Measurements from ENCODE around the gene SLC22A23.

Gene SLC22A23

DNA sequence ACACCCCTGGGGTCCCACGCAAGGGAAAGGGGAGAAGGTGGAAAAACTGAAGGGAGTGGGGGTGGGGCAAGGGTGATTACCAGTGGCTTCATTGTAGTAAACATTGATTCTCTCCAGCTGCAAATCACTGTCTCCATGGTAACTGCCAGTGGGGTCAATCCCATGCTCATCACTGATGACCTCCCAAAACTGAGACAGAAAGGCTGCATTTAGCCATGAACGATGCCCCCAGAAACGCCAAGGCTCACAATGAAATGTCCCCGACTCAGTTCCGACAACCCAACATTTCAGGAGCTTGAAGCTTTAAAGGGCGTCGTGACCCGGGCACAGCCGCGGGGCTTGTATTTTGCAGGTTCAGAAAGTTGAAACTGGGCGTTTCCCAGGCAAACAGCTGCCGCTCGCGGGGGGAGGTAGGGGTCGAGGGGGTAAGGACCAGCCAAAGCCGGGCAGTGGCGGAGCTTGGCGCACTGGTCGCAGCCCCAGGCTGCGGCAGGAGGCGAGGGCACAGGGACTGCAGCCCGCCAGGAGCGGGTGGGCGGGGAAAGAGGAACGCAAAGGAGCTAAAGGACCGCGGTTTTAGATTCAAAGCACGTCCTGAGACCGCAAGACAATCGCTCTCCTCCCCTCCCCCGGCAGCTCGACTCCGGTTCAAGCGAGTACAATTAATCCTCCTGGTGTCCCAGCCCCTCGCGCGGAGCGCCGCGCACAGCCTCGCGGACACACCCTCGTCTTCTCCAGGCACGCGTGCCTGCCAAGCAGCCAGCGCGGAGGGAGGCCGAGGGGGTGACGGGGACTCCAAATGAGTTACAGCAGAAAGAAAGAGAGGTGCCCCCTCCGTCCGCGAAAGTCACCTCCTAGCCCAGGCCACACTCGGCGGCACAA lies 230.1 kb downstream of the SLC22A23 start:
- peak overlapping the region; percentile 75 to 96 (median 92) for H3K4me2 ChIP-seq
- no peak overlapping the region for H3K27ac ChIP-seq
- no peaks in the 10 kb centered on the region for H3K36me3 ChIP-seq
- peaks cover 61 to 80% (median 71%) of the 10 kb centered on the region in 11 experiments for H3K27me3 ChIP-seq
- no peak for TF ChIP-seq Cebpa-rat (IDR thresholded peaks at IDR 0.05)
- H4K20me1 ChIP-seq = peaks cover 0 to 50% (median 36%) of the 10 kb centered on the region in 11 experiments; a peak in 17 of 22 replicates
- H3K9ac ChIP-seq = peak overlapping the region in 9 of 11 experiments; percentile 5 to 42 (median 18); a peak in 6 of 22 replicates
- peak overlapping the region; percentile 45 to 66 (median 54) for H3K4me3 ChIP-seq
- H3K4me1 ChIP-seq = peaks cover 27 to 41% (median 33%) of the 10 kb centered on the region in 10 experiments
- H3K9me3 ChIP-seq (replicated peaks in 1 of 11) = no peaks in the 10 kb centered on the region

DNA sequence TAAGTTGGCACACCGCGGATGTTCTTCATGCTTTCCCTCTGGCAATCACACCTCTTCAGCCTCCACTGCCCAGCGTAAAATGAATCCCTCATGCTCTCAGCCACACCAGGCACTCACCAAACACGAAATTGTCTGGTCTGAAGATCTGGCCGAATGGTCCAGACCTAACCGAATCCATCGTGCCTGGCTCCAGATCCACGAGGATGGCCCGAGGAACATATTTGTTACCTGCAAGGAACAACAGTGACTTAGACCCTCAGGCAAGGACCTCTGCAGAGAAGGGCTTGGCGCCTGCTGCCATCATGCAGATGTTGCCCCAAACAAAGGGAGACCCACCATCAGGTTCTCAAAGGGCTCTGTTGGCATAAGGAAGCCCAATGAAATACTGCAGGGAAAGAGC lies 230.8 kb downstream of the SLC22A23 start:
- H3K27ac ChIP-seq = no peak overlapping the region
- H3K4me3 ChIP-seq = no peak overlapping the region; a peak in 1 of 20 replicates
- H3K36me3 ChIP-seq = no peaks in the 10 kb centered on the region
- H3K4me1 ChIP-seq = peaks cover 27 to 36% (median 33%) of the 10 kb centered on the region in 10 experiments
- TF ChIP-seq Cebpa-rat (IDR thresholded peaks at IDR 0.05) = no peak
- H3K27me3 ChIP-seq = peaks cover 54 to 73% (median 64%) of the 10 kb centered on the region in 11 experiments
- no peak overlapping the region for H3K9ac ChIP-seq
- no peak overlapping the region for H3K4me2 ChIP-seq
- H4K20me1 ChIP-seq = peaks cover 0 to 44% (median 29%) of the 10 kb centered on the region in 11 experiments; a peak in 17 of 22 replicates
- no peaks in the 10 kb centered on the region for H3K9me3 ChIP-seq (replicated peaks in 1 of 11)

GRCh38 chr6:3222506-3223038 lies 234.3 kb downstream of the SLC22A23 start:
- no peak for TF ChIP-seq Cebpa-rat (IDR thresholded peaks at IDR 0.05)
- H3K9ac ChIP-seq = no peak overlapping the region
- H4K20me1 ChIP-seq = peaks cover 0 to 16% (median 6%) of the 10 kb centered on the region in 11 experiments; a peak in 16 of 22 replicates
- H3K4me2 ChIP-seq = no peak overlapping the region
- H3K9me3 ChIP-seq (replicated peaks in 1 of 11) = no peaks in the 10 kb centered on the region
- peaks cover 7 to 14% (median 12%) of the 10 kb centered on the region in 10 experiments for H3K4me1 ChIP-seq
- no peak overlapping the region for H3K4me3 ChIP-seq
- peaks cover 21 to 54% (median 40%) of the 10 kb centered on the region in 11 experiments for H3K27me3 ChIP-seq
- no peaks in the 10 kb centered on the region for H3K36me3 ChIP-seq
- H3K27ac ChIP-seq = no peak overlapping the region

DNA sequence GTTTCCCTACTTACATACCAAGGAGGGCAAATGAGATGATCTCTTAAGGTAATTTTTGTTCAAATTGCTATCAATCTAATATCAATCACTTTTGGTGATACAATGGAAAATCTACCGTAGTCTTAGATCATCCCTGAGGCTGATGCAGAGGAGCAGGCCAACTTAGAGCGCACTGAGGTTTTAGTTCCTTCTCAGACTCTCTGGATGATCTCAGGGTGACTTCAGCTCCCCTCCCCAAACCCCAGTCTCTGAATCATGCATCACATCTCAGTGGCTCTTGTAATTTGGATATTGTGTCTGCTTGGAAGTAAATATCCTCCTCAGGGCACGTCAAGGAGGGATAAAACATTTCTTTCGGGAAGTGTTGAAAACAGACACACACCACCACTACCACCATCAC lies 235.3 kb downstream of the SLC22A23 start:
- Histone ChIP-seq H3K27ac (no peak overlapping the region), H3K9me3 (replicated peaks in 1 of 11) (no peaks in the 10 kb centered on the region), H4K20me1 (peaks cover 0 to 8% (median 0%) of the 10 kb centered on the region in 11 experiments; a peak in 4 of 22 replicates), H3K4me1 (peaks cover 0 to 4% (median 2%) of the 10 kb centered on the region in 10 experiments; a peak in 15 of 20 replicates), H3K4me3 (no peak overlapping the region), H3K27me3 (peaks cover 11 to 44% (median 30%) of the 10 kb centered on the region in 11 experiments), H3K4me2 (no peak overlapping the region), H3K36me3 (no peaks in the 10 kb centered on the region), H3K9ac (no peak overlapping the region)
- no peak for TF ChIP-seq Cebpa-rat (IDR thresholded peaks at IDR 0.05)

DNA sequence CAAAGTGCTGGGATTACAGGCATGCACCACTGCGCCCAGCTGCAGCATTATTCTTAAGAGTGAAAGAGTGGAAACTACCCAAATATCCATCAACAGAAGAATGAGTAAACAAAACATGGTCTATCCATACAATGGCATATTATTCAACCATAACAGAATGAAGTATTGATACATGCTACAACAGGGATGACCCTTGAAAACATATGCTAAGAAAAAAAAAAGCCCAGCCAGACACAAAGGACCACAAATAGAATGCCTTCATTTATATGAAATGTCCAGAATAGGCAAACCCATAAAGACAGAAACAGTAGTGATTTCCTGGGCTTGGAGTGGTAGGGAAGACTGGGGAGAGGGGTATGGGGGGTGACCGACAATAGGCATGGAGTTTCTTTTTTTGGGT lies 236.5 kb downstream of the SLC22A23 start:
- Histone ChIP-seq H3K4me3 (no peak overlapping the region), H3K36me3 (no peaks in the 10 kb centered on the region), H3K9me3 (replicated peaks in 1 of 11) (no peaks in the 10 kb centered on the region), H4K20me1 (no peaks in the 10 kb centered on the region), H3K27ac (no peak overlapping the region), H3K4me1 (no peaks in the 10 kb centered on the region), H3K4me2 (no peak overlapping the region), H3K9ac (no peak overlapping the region), H3K27me3 (peaks cover 0 to 33% (median 20%) of the 10 kb centered on the region in 11 experiments; a peak in 13 of 22 replicates)
- TF ChIP-seq Cebpa-rat (IDR thresholded peaks at IDR 0.05) = no peak

All from BLaER1 treated with 17β-estradiol and CSF1 and Interleukin-3, amounts not matched to agents 10 nM and 100 nM (cell line).